Fibroblast of pulmonary artery (primary cell): ENCODE results near the gene SELENOS.
A peak's percentile ranks its signal among the peaks of the same experiment; 100 is the strongest.

Experiments used
- DNase-seq: peaks from one replicate; pipeline ENCODE4 v3.0.0-alpha.2; 2010; ENCODE audit warnings: low read depth
- H3K4me3 ChIP-seq: replicated peaks from 2 replicates; pipeline ENCODE4 v1.5.1; 2011; ENCODE audit warnings: low read depth, mild to moderate bottlenecking, control low read depth, low read length, moderate library complexity
- TF ChIP-seq, protein P1 (sequence below): IDR thresholded peaks from 2 replicates; pipeline ENCODE4 v1.5.1; 2011; ENCODE audit warnings: mild to moderate bottlenecking, control low read depth, low read length, inconsistent platforms; ENCODE audit errors: missing control alignments

SELENOS gene

DNA sequence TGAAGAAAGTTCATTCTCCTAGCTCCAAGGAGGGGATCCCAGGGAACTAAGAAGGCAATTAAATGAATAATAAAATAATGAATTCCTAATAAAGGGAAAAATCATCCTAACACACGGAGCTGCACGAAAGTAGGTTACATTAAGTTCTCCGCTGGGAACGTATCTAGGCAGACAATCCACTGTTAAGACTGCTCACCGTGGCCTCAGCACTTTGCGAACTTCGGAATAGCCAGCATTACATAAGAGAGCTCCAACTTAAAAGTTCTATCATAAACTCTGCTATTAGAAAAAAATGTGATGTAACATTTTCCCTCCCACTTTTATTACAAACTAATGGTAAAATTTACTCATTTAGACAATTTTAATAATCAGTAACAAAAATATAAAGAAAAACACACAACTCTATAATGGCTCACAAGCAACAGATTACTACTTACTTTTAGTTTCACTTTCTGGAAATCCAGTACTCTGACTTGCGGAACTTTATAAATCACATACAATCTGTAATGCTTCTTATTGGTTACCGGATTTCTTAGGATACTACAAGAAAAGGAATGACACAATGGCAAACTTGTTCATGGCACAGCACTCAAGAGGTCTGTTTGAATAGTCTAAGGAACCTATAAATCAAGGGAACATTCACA is 9.3 kb upstream of the SELENOS start:
- TF ChIP-seq, protein P1, sequence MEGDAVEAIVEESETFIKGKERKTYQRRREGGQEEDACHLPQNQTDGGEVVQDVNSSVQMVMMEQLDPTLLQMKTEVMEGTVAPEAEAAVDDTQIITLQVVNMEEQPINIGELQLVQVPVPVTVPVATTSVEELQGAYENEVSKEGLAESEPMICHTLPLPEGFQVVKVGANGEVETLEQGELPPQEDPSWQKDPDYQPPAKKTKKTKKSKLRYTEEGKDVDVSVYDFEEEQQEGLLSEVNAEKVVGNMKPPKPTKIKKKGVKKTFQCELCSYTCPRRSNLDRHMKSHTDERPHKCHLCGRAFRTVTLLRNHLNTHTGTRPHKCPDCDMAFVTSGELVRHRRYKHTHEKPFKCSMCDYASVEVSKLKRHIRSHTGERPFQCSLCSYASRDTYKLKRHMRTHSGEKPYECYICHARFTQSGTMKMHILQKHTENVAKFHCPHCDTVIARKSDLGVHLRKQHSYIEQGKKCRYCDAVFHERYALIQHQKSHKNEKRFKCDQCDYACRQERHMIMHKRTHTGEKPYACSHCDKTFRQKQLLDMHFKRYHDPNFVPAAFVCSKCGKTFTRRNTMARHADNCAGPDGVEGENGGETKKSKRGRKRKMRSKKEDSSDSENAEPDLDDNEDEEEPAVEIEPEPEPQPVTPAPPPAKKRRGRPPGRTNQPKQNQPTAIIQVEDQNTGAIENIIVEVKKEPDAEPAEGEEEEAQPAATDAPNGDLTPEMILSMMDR: no peak
- no peak overlapping the region for H3K4me3 ChIP-seq

DNA sequence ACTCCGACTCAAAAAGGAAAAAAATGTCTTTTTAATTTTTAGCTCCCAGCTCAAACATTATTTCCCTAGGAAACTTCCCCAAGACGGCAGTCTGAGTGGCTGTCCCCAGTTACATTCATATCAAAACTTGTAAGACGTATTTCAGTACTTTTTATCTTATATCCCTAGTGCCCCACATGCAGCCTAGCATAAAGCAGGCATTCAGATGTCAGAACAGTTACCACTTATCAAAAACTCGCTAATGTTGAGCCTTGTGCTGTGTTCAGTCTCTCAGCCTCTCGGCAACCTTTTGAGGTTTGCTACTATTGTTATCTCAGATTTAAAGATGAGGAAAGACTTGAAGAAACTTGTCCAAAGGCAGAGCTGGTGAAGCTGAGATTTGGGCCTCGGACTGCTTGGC is 6.6 kb upstream of the SELENOS start:
- no peak overlapping the region for H3K4me3 ChIP-seq
- TF ChIP-seq, protein P1: no peak
- no peak for DNase-seq

More for the DNA sequence above, 9.3 kb upstream of the SELENOS start:
- no peak for DNase-seq

DNA sequence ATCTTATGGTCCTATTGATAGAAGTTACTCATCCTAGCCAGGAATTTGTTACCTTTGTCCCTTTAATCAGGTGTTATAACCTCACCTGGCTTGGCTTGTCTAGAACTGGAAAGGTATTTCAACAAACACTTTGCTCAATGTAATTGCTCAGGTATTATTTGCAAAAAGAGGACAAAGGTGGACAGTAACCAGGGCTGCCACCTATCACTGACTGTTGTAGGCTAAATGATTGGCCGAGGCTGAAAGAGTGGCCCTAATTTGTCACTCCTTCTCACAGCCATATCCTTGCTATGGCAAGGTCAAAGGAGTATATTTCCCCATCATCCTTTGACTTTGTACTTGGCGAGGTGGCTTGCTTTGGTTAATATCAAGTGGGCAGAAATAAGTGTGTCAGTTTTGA is 2.7 kb upstream of the SELENOS start:
- no peak overlapping the region for H3K4me3 ChIP-seq
- DNase-seq: no peak
- TF ChIP-seq, protein P1: no peak

GRCh38 chr15:101277943-101278564 is 769 bp upstream of the SELENOS start:
- H3K4me3 ChIP-seq: peak overlapping the region; percentile 58
- TF ChIP-seq, protein P1: no peak
- no peak for DNase-seq

GRCh38 chr15:101276501-101277037 is 716 bp downstream of the SELENOS start:
- peak; percentile 60 for DNase-seq
- TF ChIP-seq, protein P1: peak; percentile 45
- H3K4me3 ChIP-seq: peak overlapping the region; percentile 83

- TF ChIP-seq, protein P1: no peak
- H3K4me3 ChIP-seq: no peak overlapping the region
- DNase-seq: no peak
Measured at GRCh38 chr15:101275018-101275417, 2.3 kb downstream of the SELENOS start.

DNA sequence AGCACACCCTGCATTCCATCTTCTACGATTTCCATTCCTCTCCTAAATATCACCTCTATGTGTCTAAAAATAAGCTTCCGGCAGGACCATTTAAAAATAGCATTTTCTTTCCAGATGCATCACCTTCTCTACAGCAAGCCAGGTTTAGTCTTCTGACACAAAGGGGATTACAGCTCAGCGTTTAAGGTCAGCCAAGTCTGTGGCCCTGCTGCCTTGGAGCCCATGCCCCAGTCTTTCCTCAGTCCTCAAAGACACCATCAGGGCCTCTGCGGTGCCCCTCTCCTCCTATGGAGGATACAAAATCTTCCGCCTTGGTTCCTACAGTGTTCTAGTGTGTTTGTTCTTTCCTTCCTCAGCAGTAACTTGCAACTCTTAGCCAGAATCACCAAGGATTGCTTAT is 3.8 kb downstream of the SELENOS start:
- TF ChIP-seq, protein P1: no peak
- H3K4me3 ChIP-seq: no peak overlapping the region
- DNase-seq: no peak
